ENCODE measurements around the gene SELENOO. TPM values are rescaled to one million over a fixed set of nuclear protein-coding genes. Genes with fewer than 3 reads are reported as not detected.
A peak's percentile ranks its signal among the peaks of the same experiment; 100 is the strongest.

Gene SELENOO
- total RNA-seq, 1 experiment from 2014 or later = 32.8 TPM

GRCh38 chr22:50186761-50187523 lies 13.9 kb upstream of the SELENOO start:
- Histone ChIP-seq H3K27ac (ENCODE audit: low read length) (peak overlapping the region; percentile 29), H3K4me2 (ENCODE audit: low read length) (peak overlapping the region; percentile 94), H4K20me1 (ENCODE audit: low read length) (no peaks in the 10 kb centered on the region), H3F3A (ENCODE audit: low read length, unreplicated experiment) (no peaks in the 10 kb centered on the region), H3K27me3 (ENCODE audit: low read length) (no peaks in the 10 kb centered on the region), H3K79me2 (ENCODE audit: low read length) (peaks cover 53% of the 10 kb centered on the region), H3K36me3 (ENCODE audit: low read depth, low read length) (no peaks in the 10 kb centered on the region), H3K9me3 (ENCODE audit: low read length) (no peaks in the 10 kb centered on the region), H3K4me1 (ENCODE audit: insufficient read depth, low read length) (peaks cover 43% of the 10 kb centered on the region), H3K9ac (ENCODE audit: low read length) (peak overlapping the region; percentile 86), H3K9me2 (replicated peaks; ENCODE audit: low read length) (no peaks in the 10 kb centered on the region), H2AFZ (ENCODE audit: low read length) (0 out of 2 replicates have a peak overlapping the region, but pooled peaks have one; percentile 7), H3K4me3 (ENCODE audit: low read length) (peak overlapping the region; percentile 77)
- DNase-seq = peak; percentile 33
- no TSS peak for BruUV-seq (replicated peaks)
- POLR2A ChIA-PET (ENCODE audit: unreplicated experiment) = interaction anchor here (0.5 kb wide), 1 partner anchor 227 kb away, joined by 5 read pairs; the partner anchor contains the start of gene PIM3
- TF ChIP-seq EZH2phosphoT487 (IDR thresholded peaks at IDR 0.05; ENCODE audit: borderline replicate concordance, low read length) (no peak), EZH2 (IDR thresholded peaks at IDR 0.05; ENCODE audit: low read length, unreplicated experiment) (no peak)
- TF ChIP-seq, protein P1, sequence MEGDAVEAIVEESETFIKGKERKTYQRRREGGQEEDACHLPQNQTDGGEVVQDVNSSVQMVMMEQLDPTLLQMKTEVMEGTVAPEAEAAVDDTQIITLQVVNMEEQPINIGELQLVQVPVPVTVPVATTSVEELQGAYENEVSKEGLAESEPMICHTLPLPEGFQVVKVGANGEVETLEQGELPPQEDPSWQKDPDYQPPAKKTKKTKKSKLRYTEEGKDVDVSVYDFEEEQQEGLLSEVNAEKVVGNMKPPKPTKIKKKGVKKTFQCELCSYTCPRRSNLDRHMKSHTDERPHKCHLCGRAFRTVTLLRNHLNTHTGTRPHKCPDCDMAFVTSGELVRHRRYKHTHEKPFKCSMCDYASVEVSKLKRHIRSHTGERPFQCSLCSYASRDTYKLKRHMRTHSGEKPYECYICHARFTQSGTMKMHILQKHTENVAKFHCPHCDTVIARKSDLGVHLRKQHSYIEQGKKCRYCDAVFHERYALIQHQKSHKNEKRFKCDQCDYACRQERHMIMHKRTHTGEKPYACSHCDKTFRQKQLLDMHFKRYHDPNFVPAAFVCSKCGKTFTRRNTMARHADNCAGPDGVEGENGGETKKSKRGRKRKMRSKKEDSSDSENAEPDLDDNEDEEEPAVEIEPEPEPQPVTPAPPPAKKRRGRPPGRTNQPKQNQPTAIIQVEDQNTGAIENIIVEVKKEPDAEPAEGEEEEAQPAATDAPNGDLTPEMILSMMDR (conservative IDR thresholded peaks at IDR 0.05; ENCODE audit: low read depth, low read length) = no peak
- intact Hi-C loops (cut with micrococcal nuclease) = loop anchor here (1.0 kb wide), 1 partner anchor 38 kb away; no protein-coding TSS in a partner anchor
- ATAC-seq = no peak
- CTCF ChIA-PET = interaction anchor here (0.8 kb wide), 1 partner anchor 72 kb away, joined by 3 read pairs; no protein-coding TSS in a partner anchor

DNA sequence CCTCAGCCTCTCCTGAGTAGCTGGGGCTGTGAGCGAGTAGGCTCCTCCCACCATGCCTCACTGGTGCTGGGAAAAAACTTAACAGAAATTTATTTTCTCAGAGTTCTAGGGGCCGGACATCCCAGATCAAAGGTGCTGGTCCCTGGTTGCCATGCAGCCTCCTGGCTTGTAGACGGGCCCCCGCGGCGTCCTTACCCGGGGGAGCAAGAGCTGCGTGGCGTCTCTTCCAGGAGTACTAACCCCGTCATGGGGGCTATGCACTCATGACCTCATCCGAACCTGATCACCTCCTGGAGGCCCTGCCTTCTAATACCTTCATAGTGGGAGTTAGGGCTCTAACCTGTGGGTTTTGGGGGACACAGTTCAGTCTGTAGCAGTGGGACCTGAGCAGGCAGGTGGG lies 12.5 kb upstream of the SELENOO start:
- Histone ChIP-seq H4K20me1 (ENCODE audit: low read length) (0 out of 2 replicates have a peak, but pooled peaks cover 4% of the 10 kb centered on the region), H3K9me2 (replicated peaks; ENCODE audit: low read length) (no peaks in the 10 kb centered on the region), H3K9ac (ENCODE audit: low read length) (no peak overlapping the region), H3K79me2 (ENCODE audit: low read length) (peaks cover 68% of the 10 kb centered on the region), H3K4me2 (ENCODE audit: low read length) (no peak overlapping the region), H3K27me3 (ENCODE audit: low read length) (no peaks in the 10 kb centered on the region), H2AFZ (ENCODE audit: low read length) (no peak overlapping the region), H3K9me3 (ENCODE audit: low read length) (no peaks in the 10 kb centered on the region), H3K4me3 (ENCODE audit: low read length) (no peak overlapping the region), H3K27ac (ENCODE audit: low read length) (no peak overlapping the region), H3K36me3 (ENCODE audit: low read depth, low read length) (no peaks in the 10 kb centered on the region; the same call in 1 of the 2 replicates), H3F3A (ENCODE audit: low read length, unreplicated experiment) (no peaks in the 10 kb centered on the region), H3K4me1 (ENCODE audit: insufficient read depth, low read length) (peaks cover 48% of the 10 kb centered on the region)
- intact Hi-C loops (cut with micrococcal nuclease) = no loop called here
- ChIA-PET CTCF (no interaction called here), POLR2A (ENCODE audit: unreplicated experiment) (no interaction called here)
- ATAC-seq (no peak), DNase-seq (no peak)
- no TSS peak for BruUV-seq (replicated peaks)
- TF ChIP-seq, protein P1 (conservative IDR thresholded peaks at IDR 0.05; ENCODE audit: low read depth, low read length) = no peak
- TF ChIP-seq EZH2 (IDR thresholded peaks at IDR 0.05; ENCODE audit: low read length, unreplicated experiment) (no peak), EZH2phosphoT487 (IDR thresholded peaks at IDR 0.05; ENCODE audit: borderline replicate concordance, low read length) (no peak)

All from PC-3 (cell line).